Testis (tissue), 3 donors: Measurements from ENCODE around the gene MXD4. TPM values are rescaled to one million over a fixed set of nuclear protein-coding genes. Genes with fewer than 3 reads are reported as not detected.

Experiments used
- DNase-seq: peaks from one replicate; pipeline ENCODE4 v3.0.0-alpha.2; 2019
- H3K27ac ChIP-seq, 2 donors: fragments of 200-600 bp; sonication (generic); one replicate each; pipeline ENCODE4 v1.5.1; 2019
- H3K27me3 ChIP-seq: fragments of 200-600 bp; sonication (generic); one replicate; pipeline ENCODE4 v1.5.1; 2019
- H3K36me3 ChIP-seq: fragments of 200-600 bp; sonication (generic); one replicate; pipeline ENCODE4 v1.5.1; 2017; ENCODE audit warnings: low read depth; ENCODE audit errors: missing control alignments
- H3K4me1 ChIP-seq: fragments of 200-600 bp; sonication (generic); one replicate; pipeline ENCODE4 v1.5.1; 2019
- H3K4me3 ChIP-seq, 2 donors: fragments of 200-600 bp; sonication (generic); one replicate each; pipeline ENCODE4 v1.5.1; 2017 to 2019
- H3K9me3 ChIP-seq: fragments of 200-600 bp; sonication (generic); one replicate; pipeline ENCODE4 v1.5.1; 2017
- POLR2A ChIP-seq: fragments of 450-650 bp; IDR thresholded peaks from one replicate; pipeline ENCODE4 v1.6.1; 2017; ENCODE audit warnings: antibody characterized with exemption, mild to moderate bottlenecking, moderate library complexity
- WGBS, 2 donors: methylation state at CpG; one replicate each; pipeline ENCODE4 v1.1.5; 2018; 5-methylcytosine and 5-hydroxymethylcytosine counted together
- intact Hi-C: fragments of 100-400 bp; cut with DNase I; formaldehyde crosslinking; loops from one replicate; pipeline ENCODE4 v1.15.1; 2023; ENCODE audit warnings: low total_unique reads
- polyA plus RNA-seq: library from polyadenylated mRNA; stranded (reverse); fragments of 350-450 nt; fragmentation: Illumina TruSeq; extraction: RNeasy Lipid Tissue Mini Kit (QIAGEN cat#74804); gene quantifications from one replicate; pipeline ENCODE4 v1.2.3, GENCODE V29; 2014; ENCODE audit warnings: low read depth, low replicate concordance; ENCODE audit not compliant: insufficient read depth
- total RNA-seq, 2 donors: library from RNA; depleted of rRNA; stranded (reverse); fragments of >200 nt; gene quantifications; one replicate each; pipeline ENCODE4 v1.2.3, GENCODE V29; 2016
- TF ChIP-seq, protein P1 (sequence below), 3 experiments: fragments of 450-650 bp in 2 of 3; fragments of 200-600 bp in 1 of 3; sonication (generic) in 1 of 3; IDR thresholded peaks; one replicate each; pipeline ENCODE4 v1.5.1; 2016 to 2019; ENCODE audit warnings: antibody characterized with exemption in 3 of 3, mild to moderate bottlenecking in 2 of 3, moderate library complexity in 1 of 3

The MXD4 gene
- total and polyA plus RNA-seq, 3 donors from 2014 or later = 51.6 to 76.4 (median 73.8) TPM

DNA sequence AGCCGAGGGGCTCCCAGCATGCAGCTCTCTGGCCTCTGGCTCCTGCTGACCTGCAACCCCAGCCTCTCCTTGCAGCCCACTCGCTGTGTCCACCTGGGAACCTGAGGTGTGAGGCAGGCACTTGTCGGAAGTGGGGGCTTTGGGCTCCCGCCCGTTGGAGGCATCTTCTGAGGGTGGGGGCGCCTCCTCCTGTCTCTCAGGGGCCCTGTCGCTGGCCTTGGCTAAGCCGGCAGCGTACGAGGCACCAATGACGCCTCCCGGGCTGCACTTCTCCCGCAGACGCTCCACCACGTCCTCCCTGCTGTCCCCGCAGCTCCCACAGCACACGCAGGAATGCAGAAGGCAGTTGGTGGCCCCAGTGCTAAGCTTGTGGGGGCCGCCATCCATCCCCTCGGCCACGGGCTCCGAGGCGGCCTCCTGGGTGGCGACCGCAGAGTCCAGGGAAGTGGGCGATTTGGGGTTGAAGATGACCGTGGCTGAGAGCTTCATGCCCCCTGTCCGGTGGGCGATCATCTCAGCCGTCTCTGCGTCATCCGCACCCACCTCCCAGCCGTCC lies 42.5 kb upstream of the MXD4 start:
- no peak for DNase-seq
- no peaks in the 10 kb centered on the region for H3K36me3 ChIP-seq
- no peak overlapping the region for H3K4me3 ChIP-seq
- intact Hi-C loops = no loop called here
- no peak overlapping the region for H3K27ac ChIP-seq
- 94 to 95% methylated on average over 20 to 32 of the region's 32 CpGs for whole genome bisulfite sequencing, 2 donors
- no peaks in the 10 kb centered on the region for H3K27me3 ChIP-seq
- TF ChIP-seq POLR2A = no peak
- TF ChIP-seq, protein P1, sequence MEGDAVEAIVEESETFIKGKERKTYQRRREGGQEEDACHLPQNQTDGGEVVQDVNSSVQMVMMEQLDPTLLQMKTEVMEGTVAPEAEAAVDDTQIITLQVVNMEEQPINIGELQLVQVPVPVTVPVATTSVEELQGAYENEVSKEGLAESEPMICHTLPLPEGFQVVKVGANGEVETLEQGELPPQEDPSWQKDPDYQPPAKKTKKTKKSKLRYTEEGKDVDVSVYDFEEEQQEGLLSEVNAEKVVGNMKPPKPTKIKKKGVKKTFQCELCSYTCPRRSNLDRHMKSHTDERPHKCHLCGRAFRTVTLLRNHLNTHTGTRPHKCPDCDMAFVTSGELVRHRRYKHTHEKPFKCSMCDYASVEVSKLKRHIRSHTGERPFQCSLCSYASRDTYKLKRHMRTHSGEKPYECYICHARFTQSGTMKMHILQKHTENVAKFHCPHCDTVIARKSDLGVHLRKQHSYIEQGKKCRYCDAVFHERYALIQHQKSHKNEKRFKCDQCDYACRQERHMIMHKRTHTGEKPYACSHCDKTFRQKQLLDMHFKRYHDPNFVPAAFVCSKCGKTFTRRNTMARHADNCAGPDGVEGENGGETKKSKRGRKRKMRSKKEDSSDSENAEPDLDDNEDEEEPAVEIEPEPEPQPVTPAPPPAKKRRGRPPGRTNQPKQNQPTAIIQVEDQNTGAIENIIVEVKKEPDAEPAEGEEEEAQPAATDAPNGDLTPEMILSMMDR (IDR thresholded peaks at IDR 0.05) = no peak
- H3K9me3 ChIP-seq = no peaks in the 10 kb centered on the region
- no peaks in the 10 kb centered on the region for H3K4me1 ChIP-seq

- no peaks in the 10 kb centered on the region for H3K27me3 ChIP-seq
- WGBS, 2 donors = 93% methylated on average over 30 of the region's 31 CpGs; no CpG with 5 or more reads in 1 of the 2 donors
- no peaks in the 10 kb centered on the region for H3K9me3 ChIP-seq
- no peak for TF ChIP-seq POLR2A
- TF ChIP-seq, protein P1 (IDR thresholded peaks at IDR 0.05) = no peak
- no peaks in the 10 kb centered on the region for H3K4me1 ChIP-seq
- intact Hi-C loops = no loop called here
- H3K4me3 ChIP-seq = no peak overlapping the region
- no peak overlapping the region for H3K27ac ChIP-seq
- DNase-seq = no peak
- H3K36me3 ChIP-seq = no peaks in the 10 kb centered on the region
These were observed 41.9 kb upstream of the MXD4 start for GRCh38 chr4:2303686-2304320.

- H3K27me3 ChIP-seq = no peaks in the 10 kb centered on the region
- 93 to 95% methylated on average over 4 to 19 of the region's 19 CpGs for WGBS, 2 donors
- no peak for TF ChIP-seq POLR2A
- TF ChIP-seq, protein P1 (IDR thresholded peaks at IDR 0.05) = no peak
- no peak overlapping the region for H3K4me3 ChIP-seq
- intact Hi-C loops = no loop called here
- DNase-seq = no peak
- no peaks in the 10 kb centered on the region for H3K4me1 ChIP-seq
- H3K9me3 ChIP-seq = no peaks in the 10 kb centered on the region
- H3K36me3 ChIP-seq = no peaks in the 10 kb centered on the region
- no peak overlapping the region for H3K27ac ChIP-seq
These were observed 41.3 kb upstream of the MXD4 start for GRCh38 chr4:2303121-2303685.

- no peak overlapping the region for H3K27ac ChIP-seq
- no peaks in the 10 kb centered on the region for H3K36me3 ChIP-seq
- no peak for DNase-seq
- intact Hi-C loops = no loop called here
- H3K9me3 ChIP-seq = no peaks in the 10 kb centered on the region
- WGBS, 2 donors = 90 to 95% methylated on average over 27 to 28 of the region's 28 CpGs
- H3K4me1 ChIP-seq = no peaks in the 10 kb centered on the region
- no peak for TF ChIP-seq POLR2A
- TF ChIP-seq, protein P1 (IDR thresholded peaks at IDR 0.05) = no peak
- no peak overlapping the region for H3K4me3 ChIP-seq
- no peaks in the 10 kb centered on the region for H3K27me3 ChIP-seq
These were observed 40.6 kb upstream of the MXD4 start for GRCh38 chr4:2302387-2303119.
